Endothelial cell of umbilical vein (primary cell): Measurements from ENCODE around the gene COL28A1. TPM values are rescaled to one million over a fixed set of nuclear protein-coding genes. Genes with fewer than 3 reads are reported as not detected.

ENCODE experiments used
- BruUV-seq: library from RNA; stranded (reverse); fragments of 400-500 nt; replicated peaks from 2 replicates; lab custom pipeline; 2021; lab: Mats Ljungman, UMichigan
- CTCF ChIA-PET: fragments of 300-600, 350-600 bp; sonication (Branson Sonifier 250); formaldehyde crosslinking; loops from one replicate; lab custom pipeline; 2021; ENCODE audit warnings: antibody characterized with exemption, inconsistent platforms; lab: Charles Lee
- POLR2A ChIA-PET: fragments of 300-600, 350-600 bp; sonication (Branson Sonifier 250); formaldehyde crosslinking; loops from one replicate; lab custom pipeline; 2021; ENCODE audit warnings: antibody characterized with exemption, inconsistent platforms; lab: Charles Lee
- DNase-seq: peaks from one replicate; pipeline ENCODE4 v3.0.0-alpha.2; 2011; ENCODE audit warnings: low read depth, low spot score
- FAIRE-seq: peaks from 2 replicates; lab custom pipeline; 2011; peaks lifted over from hg19 to GRCh38; lab: Jason Lieb, UNC
- H2AFZ ChIP-seq: 2 replicates; pipeline ENCODE4 v1.6.0; 2012; ENCODE audit warnings: low read depth, low read length, control low read depth, inconsistent platforms
- H3K27ac ChIP-seq: 2 replicates; pipeline ENCODE4 v1.5.1; 2011; ENCODE audit warnings: low read depth, mild to moderate bottlenecking, control low read depth, low read length, moderate library complexity; ENCODE audit not compliant: insufficient read depth
- H3K27me3 ChIP-seq, 2 experiments: 2 replicates each; pipeline versions ENCODE4 v1.6.0 to v1.6.1; 2011; ENCODE audit warnings: low read length in 2 of 2, mixed read lengths in 1 of 2; ENCODE audit not compliant: control insufficient read depth in 2 of 2, insufficient read depth in 2 of 2
- H3K36me3 ChIP-seq, 2 experiments: 2 replicates in 1 of 2; 3 replicates in 1 of 2; pipeline ENCODE4 v1.5.1; 2011; ENCODE audit warnings: low read length in 2 of 2, mild to moderate bottlenecking in 1 of 2, moderate library complexity in 1 of 2; ENCODE audit not compliant: control insufficient read depth in 2 of 2, insufficient read depth in 2 of 2; ENCODE audit errors: extremely low read depth in 1 of 2
- H3K4me1 ChIP-seq: 3 replicates; pipeline ENCODE4 v1.5.1; 2011; ENCODE audit warnings: mild to moderate bottlenecking, low read length; ENCODE audit not compliant: control insufficient read depth, insufficient read depth; ENCODE audit errors: extremely low read depth
- H3K4me2 ChIP-seq: 2 replicates; pipeline ENCODE4 v1.6.1; 2011; ENCODE audit warnings: low read length, control low read depth, mixed read lengths; ENCODE audit not compliant: insufficient read depth
- H3K4me3 ChIP-seq, 3 experiments: fragments of 200-600 bp in 1 of 3; sonication (generic), shearing (Covaris generic) in 1 of 3; replicated peaks in 1 of 3; 2 replicates each; pipeline ENCODE4 v1.5.1; 2011 to 2016; ENCODE audit warnings: control low read depth in 3 of 3, low read length in 3 of 3, mild to moderate bottlenecking in 2 of 3, inconsistent platforms in 1 of 3, low read depth in 1 of 3, moderate library complexity in 1 of 3; ENCODE audit not compliant: insufficient read depth in 1 of 3
- H3K79me2 ChIP-seq: 2 replicates; pipeline ENCODE4 v1.6.0; 2012; ENCODE audit warnings: low read length, inconsistent platforms; ENCODE audit not compliant: control insufficient read depth, insufficient read depth
- H3K9ac ChIP-seq: replicated peaks from 2 replicates; pipeline ENCODE3; 2011; ENCODE audit warnings: low read length, control low read depth; ENCODE audit not compliant: insufficient read depth; ENCODE audit errors: extremely low read depth
- H3K9me1 ChIP-seq: replicated peaks from 3 replicates; pipeline ENCODE4 v1.6.0; 2011; ENCODE audit warnings: mild to moderate bottlenecking, low read length; ENCODE audit not compliant: control insufficient read depth, insufficient read depth; ENCODE audit errors: extremely low read depth
- H3K9me3 ChIP-seq: replicated peaks from 2 replicates; pipeline ENCODE4 v1.5.1; 2012; ENCODE audit warnings: low read length, inconsistent platforms; ENCODE audit not compliant: control insufficient read depth, insufficient read depth
- H4K20me1 ChIP-seq: replicated peaks from 2 replicates; pipeline ENCODE3; 2011; ENCODE audit warnings: mild to moderate bottlenecking, low read length; ENCODE audit not compliant: control insufficient read depth, insufficient read depth; ENCODE audit errors: extremely low read depth
- CTCF ChIP-seq, 2 donors: IDR thresholded peaks; 1 replicate in 1 of 2; 2 replicates in 1 of 2; pipeline ENCODE4 v1.5.1; 2011; ENCODE audit warnings: low read length in 2 of 2, mild to moderate bottlenecking in 2 of 2, moderate library complexity in 2 of 2, control low read depth in 1 of 2, inconsistent platforms in 1 of 2, low read depth in 1 of 2; ENCODE audit not compliant: insufficient read depth in 1 of 2; ENCODE audit errors: extremely low read depth in 1 of 2
- EZH2 ChIP-seq: IDR thresholded peaks from 2 replicates; pipeline ENCODE4 v1.6.1; 2012; ENCODE audit warnings: borderline replicate concordance, low read depth, mild to moderate bottlenecking, moderate library complexity, low read length, inconsistent platforms; ENCODE audit not compliant: severe bottlenecking
- FOS ChIP-seq: IDR thresholded peaks from 2 replicates; pipeline ENCODE4 v1.6.1; 2011; ENCODE audit warnings: mild to moderate bottlenecking, low read length, moderate library complexity, borderline replicate concordance; ENCODE audit not compliant: insufficient read depth
- GATA2 ChIP-seq: IDR thresholded peaks from 2 replicates; pipeline ENCODE4 v1.7.0; 2011; ENCODE audit warnings: low read depth, mild to moderate bottlenecking, moderate library complexity, mixed read lengths, low read length; ENCODE audit not compliant: insufficient read length, insufficient read depth
- JUN ChIP-seq: IDR thresholded peaks from 2 replicates; pipeline ENCODE4 v1.6.1; 2011; ENCODE audit warnings: borderline replicate concordance, low read depth; ENCODE audit not compliant: insufficient read length, insufficient read depth
- MAX ChIP-seq: IDR thresholded peaks from 2 replicates; pipeline ENCODE4 v1.6.1; 2011; ENCODE audit not compliant: insufficient read depth, insufficient read length
- MYC ChIP-seq: IDR thresholded peaks from one replicate; pipeline ENCODE4 v1.6.1; 2011; ENCODE audit warnings: mild to moderate bottlenecking, low read depth, low read length
- POLR2A ChIP-seq: IDR thresholded peaks from 2 replicates; pipeline ENCODE4 v1.6.1; 2012; ENCODE audit warnings: low read depth, mild to moderate bottlenecking, control low read depth, low read length
- POLR2AphosphoS5 ChIP-seq: IDR thresholded peaks from 2 replicates; pipeline ENCODE4 v1.6.1; 2012; ENCODE audit warnings: low read depth, mild to moderate bottlenecking, control low read depth, low read length, moderate library complexity; ENCODE audit not compliant: insufficient read depth
- dilution Hi-C: fragments of 300-500 bp; cut with MboI; formaldehyde crosslinking; loops from one replicate; pipeline ENCODE4 v1.15.0; 2019; ENCODE audit warnings: low sequenced_read_pairs; ENCODE audit not compliant: extremely low pct_ligation_motif_present
- intact Hi-C: fragments of 100-400 bp; cut with micrococcal nuclease; formaldehyde crosslinking; loops from one replicate; pipeline ENCODE4 v1.10.0; 2022
- polyA plus RNA-seq, 4 experiments: library from polyadenylated mRNA; depleted of rRNA in 3 of 4; stranded (reverse) in 3 of 4; unstranded in 1 of 4; fragments of >200 nt; gene quantifications; 2 replicates each; pipeline versions ENCODE4 v1.2.1 to v1.2.3, GENCODE V29; 2011 to 2012; ENCODE audit warnings: missing spikeins in 1 of 4
- total RNA-seq: library from RNA; stranded (reverse); gene quantifications from 2 replicates; pipeline ENCODE4 v1.2.3, GENCODE V29; 2021

The COL28A1 gene
- total and polyA plus RNA-seq, 2 donors (not counting 3 experiments of a cell fraction or from before 2014, with no cell fraction given), result not detected

- Histone ChIP-seq H3K4me3 (no peak overlapping the region), H3K36me3 (no peaks in the 10 kb centered on the region), H3K9me1 (no peaks in the 10 kb centered on the region), H3K27me3 (no peaks in the 10 kb centered on the region), H2AFZ (no peak overlapping the region), H3K4me1 (no peaks in the 10 kb centered on the region), H3K4me2 (no peak overlapping the region), H3K9me3 (no peaks in the 10 kb centered on the region), H3K79me2 (no peaks in the 10 kb centered on the region), H3K27ac (no peak overlapping the region), H4K20me1 (no peaks in the 10 kb centered on the region), H3K9ac (no peak overlapping the region)
- DNase-seq (no peak), FAIRE-seq (no peak)
- TF ChIP-seq JUN, result no peak
- TF ChIP-seq GATA2, result no peak
- no peak for TF ChIP-seq FOS
- no peak for TF ChIP-seq EZH2
- TF ChIP-seq MAX, result no peak
- no peak for TF ChIP-seq MYC
- no peak for TF ChIP-seq CTCF (IDR thresholded peaks at IDR 0.05; ENCODE audit: extremely low read depth in 1 of 2, insufficient read depth in 1 of 2, low read depth in 1 of 2, low read length in 2 of 2)
- no peak for TF ChIP-seq POLR2AphosphoS5
- TF ChIP-seq POLR2A, result no peak
- BruUV-seq, result no TSS peak
- dilution Hi-C loops (no loop called here), intact Hi-C loops (no loop called here)
- ChIA-PET POLR2A (no interaction called here), CTCF (no interaction called here)
Observed at GRCh38 chr7:7324698-7325097, 211.0 kb downstream of the COL28A1 start.
